ENCODE data around the gene CUX1.

The CUX1 gene

GRCh38 chr7:101906291-101907240 lies 89.1 kb downstream of the CUX1 start:
- H3K27me3 ChIP-seq (ENCODE audit: insufficient read depth, insufficient read length) = no peaks in the 10 kb centered on the region
- TF ChIP-seq YY1 (IDR thresholded peaks at IDR 0.05; ENCODE audit: insufficient read depth, insufficient read length) = no peak
- no peak for TF ChIP-seq ZNF274 (IDR thresholded peaks at IDR 0.05; ENCODE audit: low read depth, low read length)
- TF ChIP-seq SUZ12 (IDR thresholded peaks at IDR 0.05; ENCODE audit: extremely low read depth, insufficient read depth, insufficient read length) = no peak
- DNase-seq (ENCODE audit: low read depth, low spot score) = no peak
- H3K9ac ChIP-seq (ENCODE audit: insufficient read length, low read depth) = no peak overlapping the region
- peaks cover 8% of the 10 kb centered on the region for H3K36me3 ChIP-seq (ENCODE audit: insufficient read depth, insufficient read length, low read length)
- no peaks in the 10 kb centered on the region for H3K4me1 ChIP-seq (ENCODE audit: insufficient read depth, insufficient read length)
- no peak overlapping the region for H3K4me3 ChIP-seq (ENCODE audit: insufficient read length, low read depth)
- no peaks in the 10 kb centered on the region for H3K9me3 ChIP-seq (ENCODE audit: insufficient read depth, low read length)

GRCh38 chr7:101910991-101911799 lies 93.8 kb downstream of the CUX1 start:
- no peak overlapping the region for H3K4me3 ChIP-seq (ENCODE audit: insufficient read length, low read depth)
- peaks cover 13% of the 10 kb centered on the region for H3K36me3 ChIP-seq (ENCODE audit: insufficient read depth, insufficient read length, low read length)
- H3K9me3 ChIP-seq (ENCODE audit: insufficient read depth, low read length) = no peaks in the 10 kb centered on the region
- no peak for TF ChIP-seq ZNF274 (IDR thresholded peaks at IDR 0.05; ENCODE audit: low read depth, low read length)
- no peak for TF ChIP-seq YY1 (IDR thresholded peaks at IDR 0.05; ENCODE audit: insufficient read depth, insufficient read length)
- TF ChIP-seq SUZ12 (IDR thresholded peaks at IDR 0.05; ENCODE audit: extremely low read depth, insufficient read depth, insufficient read length) = no peak
- DNase-seq (ENCODE audit: low read depth, low spot score) = no peak
- H3K9ac ChIP-seq (ENCODE audit: insufficient read length, low read depth) = no peak overlapping the region
- no peaks in the 10 kb centered on the region for H3K4me1 ChIP-seq (ENCODE audit: insufficient read depth, insufficient read length)
- H3K27me3 ChIP-seq (ENCODE audit: insufficient read depth, insufficient read length) = no peaks in the 10 kb centered on the region

- H3K4me3 ChIP-seq (ENCODE audit: insufficient read length, low read depth) = no peak overlapping the region
- no peaks in the 10 kb centered on the region for H3K4me1 ChIP-seq (ENCODE audit: insufficient read depth, insufficient read length)
- H3K27me3 ChIP-seq (ENCODE audit: insufficient read depth, insufficient read length) = no peaks in the 10 kb centered on the region
- no peak for DNase-seq (ENCODE audit: low read depth, low spot score)
- no peak overlapping the region for H3K9ac ChIP-seq (ENCODE audit: insufficient read length, low read depth)
- peaks cover 20% of the 10 kb centered on the region for H3K36me3 ChIP-seq (ENCODE audit: insufficient read depth, insufficient read length, low read length)
- no peak for TF ChIP-seq ZNF274 (IDR thresholded peaks at IDR 0.05; ENCODE audit: low read depth, low read length)
- TF ChIP-seq YY1 (IDR thresholded peaks at IDR 0.05; ENCODE audit: insufficient read depth, insufficient read length) = no peak
- TF ChIP-seq SUZ12 (IDR thresholded peaks at IDR 0.05; ENCODE audit: extremely low read depth, insufficient read depth, insufficient read length) = no peak
- H3K9me3 ChIP-seq (ENCODE audit: insufficient read depth, low read length) = no peaks in the 10 kb centered on the region
Measured at GRCh38 chr7:101911800-101912715, 94.6 kb downstream of the CUX1 start.

DNA sequence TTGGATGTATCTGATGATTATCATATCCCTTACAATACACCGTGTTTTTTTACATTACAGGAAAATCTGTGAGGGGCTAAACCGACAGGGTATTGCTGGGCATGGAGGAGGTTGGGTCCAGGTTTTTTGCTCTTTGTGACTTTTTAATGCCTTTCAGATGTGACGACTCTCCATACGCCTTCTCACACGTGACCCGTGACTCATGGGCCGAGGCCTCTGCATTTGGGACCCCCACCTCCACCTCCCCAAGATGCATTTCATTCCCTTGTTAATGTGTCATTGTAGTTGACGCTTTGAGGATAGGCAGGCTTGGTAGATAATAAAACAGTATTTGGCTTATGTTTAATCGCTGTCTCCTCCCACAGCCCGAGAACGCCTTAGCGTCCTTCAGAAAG lies 95.3 kb downstream of the CUX1 start:
- Histone ChIP-seq H3K27me3 (ENCODE audit: insufficient read depth, insufficient read length) (no peaks in the 10 kb centered on the region), H3K9me3 (ENCODE audit: insufficient read depth, low read length) (no peaks in the 10 kb centered on the region), H3K4me3 (ENCODE audit: insufficient read length, low read depth) (no peak overlapping the region), H3K36me3 (ENCODE audit: insufficient read depth, insufficient read length, low read length) (peaks cover 26% of the 10 kb centered on the region), H3K4me1 (ENCODE audit: insufficient read depth, insufficient read length) (no peaks in the 10 kb centered on the region), H3K9ac (ENCODE audit: insufficient read length, low read depth) (no peak overlapping the region)
- no peak for DNase-seq (ENCODE audit: low read depth, low spot score)
- TF ChIP-seq YY1 (IDR thresholded peaks at IDR 0.05; ENCODE audit: insufficient read depth, insufficient read length) = no peak
- no peak for TF ChIP-seq SUZ12 (IDR thresholded peaks at IDR 0.05; ENCODE audit: extremely low read depth, insufficient read depth, insufficient read length)
- TF ChIP-seq ZNF274 (IDR thresholded peaks at IDR 0.05; ENCODE audit: low read depth, low read length) = no peak

GRCh38 chr7:101913247-101913721 lies 95.9 kb downstream of the CUX1 start:
- no peak for DNase-seq (ENCODE audit: low read depth, low spot score)
- H3K4me1 ChIP-seq (ENCODE audit: insufficient read depth, insufficient read length) = peaks cover under 1% of the 10 kb centered on the region
- H3K9me3 ChIP-seq (ENCODE audit: insufficient read depth, low read length) = no peaks in the 10 kb centered on the region
- peaks cover 32% of the 10 kb centered on the region for H3K36me3 ChIP-seq (ENCODE audit: insufficient read depth, insufficient read length, low read length)
- no peaks in the 10 kb centered on the region for H3K27me3 ChIP-seq (ENCODE audit: insufficient read depth, insufficient read length)
- TF ChIP-seq SUZ12 (IDR thresholded peaks at IDR 0.05; ENCODE audit: extremely low read depth, insufficient read depth, insufficient read length) = no peak
- no peak overlapping the region for H3K9ac ChIP-seq (ENCODE audit: insufficient read length, low read depth)
- H3K4me3 ChIP-seq (ENCODE audit: insufficient read length, low read depth) = no peak overlapping the region

DNA sequence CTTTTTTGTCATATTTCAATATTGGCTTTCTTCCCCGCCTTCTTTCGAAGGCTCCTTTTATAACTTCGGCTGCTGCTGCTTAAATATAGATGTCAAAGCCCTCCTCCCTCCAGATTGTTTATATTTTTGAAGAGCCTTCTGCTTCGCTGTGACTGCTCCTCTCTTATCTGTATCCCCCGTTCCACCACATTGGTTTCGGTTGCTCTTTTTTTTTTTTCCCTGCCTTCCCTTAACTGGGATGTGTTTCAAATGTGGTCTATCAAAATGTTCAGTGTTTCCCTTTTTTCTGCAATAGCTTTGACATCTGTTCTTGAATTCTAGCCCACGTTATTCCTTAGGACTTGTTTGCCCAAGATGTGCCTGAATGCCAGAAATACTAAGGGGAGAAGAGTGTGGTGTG lies 96.4 kb downstream of the CUX1 start:
- Histone ChIP-seq H3K9me3 (ENCODE audit: insufficient read depth, low read length) (no peaks in the 10 kb centered on the region), H3K36me3 (ENCODE audit: insufficient read depth, insufficient read length, low read length) (peaks cover 35% of the 10 kb centered on the region), H3K4me1 (ENCODE audit: insufficient read depth, insufficient read length) (peaks cover 3% of the 10 kb centered on the region), H3K4me3 (ENCODE audit: insufficient read length, low read depth) (no peak overlapping the region), H3K9ac (ENCODE audit: insufficient read length, low read depth) (no peak overlapping the region), H3K27me3 (ENCODE audit: insufficient read depth, insufficient read length) (no peaks in the 10 kb centered on the region)
- no peak for TF ChIP-seq ZNF274 (IDR thresholded peaks at IDR 0.05; ENCODE audit: low read depth, low read length)
- TF ChIP-seq YY1 (IDR thresholded peaks at IDR 0.05; ENCODE audit: insufficient read depth, insufficient read length) = no peak
- TF ChIP-seq SUZ12 (IDR thresholded peaks at IDR 0.05; ENCODE audit: extremely low read depth, insufficient read depth, insufficient read length) = no peak
- DNase-seq (ENCODE audit: low read depth, low spot score) = no peak

Data from NT2/D1 (cell line).